Islet precursor cell (in vitro differentiated cells): Measurements from ENCODE around the gene IQSEC1.

Experiments used
- DNase-seq: peaks from one replicate; pipeline ENCODE4 v3.0.0-alpha.2; 2018

IQSEC1 gene

GRCh38 chr3:13085081-13085845, 12.0 kb upstream of the IQSEC1 start:
- no peak for DNase-seq

GRCh38 chr3:13083898-13084297, 10.7 kb upstream of the IQSEC1 start:
- no peak for DNase-seq

GRCh38 chr3:13083254-13083653, 10.0 kb upstream of the IQSEC1 start:
- no peak for DNase-seq

- DNase-seq, result no peak
Measured at GRCh38 chr3:13082677-13083076, 9.4 kb upstream of the IQSEC1 start.

- no peak for DNase-seq
Measured at GRCh38 chr3:13081603-13082360, 8.6 kb upstream of the IQSEC1 start.

GRCh38 chr3:13080591-13080990, 7.4 kb upstream of the IQSEC1 start:
- DNase-seq, result peak; percentile 67

GRCh38 chr3:13080026-13080425, 6.8 kb upstream of the IQSEC1 start:
- no peak for DNase-seq

- no peak for DNase-seq
Measured at GRCh38 chr3:13079510-13079909, 6.3 kb upstream of the IQSEC1 start.

GRCh38 chr3:13079051-13079450, 5.8 kb upstream of the IQSEC1 start:
- DNase-seq, result no peak

- no peak for DNase-seq
Measured at GRCh38 chr3:13078163-13078905, 5.1 kb upstream of the IQSEC1 start.

- DNase-seq, result no peak
Measured at GRCh38 chr3:13077431-13078162, 4.4 kb upstream of the IQSEC1 start.

GRCh38 chr3:13075986-13076654, 2.9 kb upstream of the IQSEC1 start:
- no peak for DNase-seq

- no peak for DNase-seq
Measured at GRCh38 chr3:13075318-13075717, 2.1 kb upstream of the IQSEC1 start.

GRCh38 chr3:13074006-13074375, 762 bp upstream of the IQSEC1 start:
- DNase-seq, result no peak

GRCh38 chr3:13072600-13073325, 466 bp downstream of the IQSEC1 start:
- DNase-seq, result no peak

- DNase-seq, result no peak
Measured at GRCh38 chr3:13072239-13072599, 1.0 kb downstream of the IQSEC1 start.

- no peak for DNase-seq
Measured at GRCh38 chr3:13071695-13072094, 1.5 kb downstream of the IQSEC1 start.

GRCh38 chr3:13070391-13071070, 2.7 kb downstream of the IQSEC1 start:
- DNase-seq, result no peak

GRCh38 chr3:13069495-13069894, 3.7 kb downstream of the IQSEC1 start:
- no peak for DNase-seq

GRCh38 chr3:13068269-13069010, 4.8 kb downstream of the IQSEC1 start:
- no peak for DNase-seq
